ENCODE data around the gene MEGF10.

Gene MEGF10

GRCh38 chr5:127324756-127325155 is 34.2 kb downstream of the MEGF10 start:
- in situ Hi-C loops (cut with MboI; ENCODE audit: low sequenced_read_pairs, unreplicated experiment): loop anchor here (25.0 kb wide), 1 partner anchor 662 kb away; no protein-coding TSS in a partner anchor
- DNase-seq (ENCODE audit: low spot score): no peak
- TF ChIP-seq, protein P1, sequence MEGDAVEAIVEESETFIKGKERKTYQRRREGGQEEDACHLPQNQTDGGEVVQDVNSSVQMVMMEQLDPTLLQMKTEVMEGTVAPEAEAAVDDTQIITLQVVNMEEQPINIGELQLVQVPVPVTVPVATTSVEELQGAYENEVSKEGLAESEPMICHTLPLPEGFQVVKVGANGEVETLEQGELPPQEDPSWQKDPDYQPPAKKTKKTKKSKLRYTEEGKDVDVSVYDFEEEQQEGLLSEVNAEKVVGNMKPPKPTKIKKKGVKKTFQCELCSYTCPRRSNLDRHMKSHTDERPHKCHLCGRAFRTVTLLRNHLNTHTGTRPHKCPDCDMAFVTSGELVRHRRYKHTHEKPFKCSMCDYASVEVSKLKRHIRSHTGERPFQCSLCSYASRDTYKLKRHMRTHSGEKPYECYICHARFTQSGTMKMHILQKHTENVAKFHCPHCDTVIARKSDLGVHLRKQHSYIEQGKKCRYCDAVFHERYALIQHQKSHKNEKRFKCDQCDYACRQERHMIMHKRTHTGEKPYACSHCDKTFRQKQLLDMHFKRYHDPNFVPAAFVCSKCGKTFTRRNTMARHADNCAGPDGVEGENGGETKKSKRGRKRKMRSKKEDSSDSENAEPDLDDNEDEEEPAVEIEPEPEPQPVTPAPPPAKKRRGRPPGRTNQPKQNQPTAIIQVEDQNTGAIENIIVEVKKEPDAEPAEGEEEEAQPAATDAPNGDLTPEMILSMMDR (IDR thresholded peaks at IDR 0.05; ENCODE audit: borderline replicate concordance, control extremely low read depth, extremely low read depth, insufficient read depth, missing control alignments): no peak

DNA sequence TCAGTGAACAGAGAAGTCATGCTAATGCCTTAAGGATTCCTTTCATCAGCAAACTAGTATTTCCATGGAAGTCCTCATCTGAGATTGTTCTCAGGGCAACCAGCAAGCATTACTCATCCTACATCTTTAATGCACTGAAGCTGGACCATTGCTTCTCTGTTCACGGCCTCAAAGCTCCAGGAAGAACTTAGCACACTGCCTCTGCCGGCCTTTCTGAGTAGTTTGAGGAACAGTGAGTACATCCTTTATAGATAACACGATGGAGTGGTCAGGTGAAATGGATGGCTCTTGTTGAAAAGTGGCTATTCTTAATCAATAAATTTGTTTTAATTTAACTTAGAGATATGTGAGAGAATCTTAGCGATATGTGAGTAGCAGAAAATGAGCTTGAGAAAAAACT is 35.8 kb downstream of the MEGF10 start:
- DNase-seq (ENCODE audit: low spot score): no peak
- TF ChIP-seq, protein P1 (IDR thresholded peaks at IDR 0.05; ENCODE audit: borderline replicate concordance, control extremely low read depth, extremely low read depth, insufficient read depth, missing control alignments): no peak
- in situ Hi-C loops (cut with MboI; ENCODE audit: low sequenced_read_pairs, unreplicated experiment): no loop called here

GRCh38 chr5:127326976-127327755 is 36.6 kb downstream of the MEGF10 start:
- TF ChIP-seq, protein P1 (IDR thresholded peaks at IDR 0.05; ENCODE audit: borderline replicate concordance, control extremely low read depth, extremely low read depth, insufficient read depth, missing control alignments): no peak
- in situ Hi-C loops (cut with MboI; ENCODE audit: low sequenced_read_pairs, unreplicated experiment): no loop called here
- no peak for DNase-seq (ENCODE audit: low spot score)

DNA sequence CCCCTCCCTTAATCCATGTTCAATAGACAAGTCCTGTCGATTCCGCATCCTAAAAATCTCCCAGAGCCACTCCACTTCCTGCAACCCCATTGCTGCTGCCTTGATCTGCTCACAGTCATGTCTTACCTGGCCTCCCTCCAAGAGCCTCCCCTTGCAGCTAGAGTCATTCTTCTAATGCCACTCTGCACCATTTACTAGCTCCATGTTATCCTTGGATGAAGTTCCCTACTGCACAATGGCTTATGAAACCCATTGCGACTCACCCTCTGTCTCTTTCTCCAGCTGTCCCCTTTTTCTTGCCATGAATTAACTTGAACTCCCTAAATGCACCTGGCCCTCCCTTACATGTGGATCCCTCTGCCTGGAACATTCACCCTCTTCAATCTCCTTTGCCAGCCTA is 39.5 kb downstream of the MEGF10 start:
- DNase-seq (ENCODE audit: low spot score): no peak
- in situ Hi-C loops (cut with MboI; ENCODE audit: low sequenced_read_pairs, unreplicated experiment): no loop called here
- TF ChIP-seq, protein P1 (IDR thresholded peaks at IDR 0.05; ENCODE audit: borderline replicate concordance, control extremely low read depth, extremely low read depth, insufficient read depth, missing control alignments): no peak

- in situ Hi-C loops (cut with MboI; ENCODE audit: low sequenced_read_pairs, unreplicated experiment): no loop called here
- TF ChIP-seq, protein P1 (IDR thresholded peaks at IDR 0.05; ENCODE audit: borderline replicate concordance, control extremely low read depth, extremely low read depth, insufficient read depth, missing control alignments): no peak
- no peak for DNase-seq (ENCODE audit: low spot score)
Observed at GRCh38 chr5:127331890-127332649, 41.5 kb downstream of the MEGF10 start.

DNA sequence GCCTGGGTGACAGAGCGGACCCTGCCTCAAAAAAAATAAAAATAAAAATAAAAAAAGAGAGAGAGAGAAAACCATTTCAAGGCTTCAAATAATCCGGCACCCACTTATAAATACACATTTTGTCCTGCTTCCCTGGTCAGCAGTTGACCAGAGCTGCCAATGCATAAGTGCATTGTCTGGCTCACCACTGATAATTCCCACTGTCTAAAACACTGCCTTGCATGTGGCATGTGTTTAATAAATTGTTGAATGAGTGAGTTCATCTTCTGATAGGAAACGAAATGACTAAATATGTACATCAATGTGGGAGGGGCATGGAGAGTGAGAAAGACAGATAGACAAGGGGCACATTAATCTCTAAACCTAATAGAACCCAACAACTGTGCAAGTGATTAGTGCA is 42.9 kb downstream of the MEGF10 start:
- in situ Hi-C loops (cut with MboI; ENCODE audit: low sequenced_read_pairs, unreplicated experiment): no loop called here
- TF ChIP-seq, protein P1 (IDR thresholded peaks at IDR 0.05; ENCODE audit: borderline replicate concordance, control extremely low read depth, extremely low read depth, insufficient read depth, missing control alignments): no peak
- DNase-seq (ENCODE audit: low spot score): no peak
